Measurements from ENCODE around the gene GPC6.

GRCh38 chr13:94315188-94315587 lies 1088.6 kb downstream of the GPC6 start:
- TF ChIP-seq CTCF (IDR thresholded peaks at IDR 0.05) (no peak), POLR2AphosphoS5 (IDR thresholded peaks at IDR 0.05) (no peak)

Data from suprapubic skin (tissue), 3 donors.